SK-N-DZ (cell line): ENCODE measurements around the gene OAF.

Experiments
- DNase-seq: peaks from one replicate; pipeline ENCODE4 v3.0.0-alpha.2; 2015; ENCODE audit warnings: low spot score

OAF gene

GRCh38 chr11:120183701-120184141 lies 27.1 kb upstream of the OAF start:
- no peak for DNase-seq

- DNase-seq: no peak
Measured at GRCh38 chr11:120184371-120184945, 26.4 kb upstream of the OAF start.

- no peak for DNase-seq
Measured at GRCh38 chr11:120184946-120185705, 25.7 kb upstream of the OAF start.

- no peak for DNase-seq
Measured at GRCh38 chr11:120185706-120186455, 25.0 kb upstream of the OAF start.

- no peak for DNase-seq
Measured at GRCh38 chr11:120186456-120186773, 24.4 kb upstream of the OAF start.

GRCh38 chr11:120186774-120187591 lies 23.8 kb upstream of the OAF start:
- no peak for DNase-seq

GRCh38 chr11:120188371-120188770 lies 22.5 kb upstream of the OAF start:
- DNase-seq: no peak

GRCh38 chr11:120188811-120189455 lies 21.9 kb upstream of the OAF start:
- DNase-seq: no peak

GRCh38 chr11:120191058-120191457 lies 19.8 kb upstream of the OAF start:
- no peak for DNase-seq

- no peak for DNase-seq
Measured at GRCh38 chr11:120192831-120193625, 17.8 kb upstream of the OAF start.

GRCh38 chr11:120194166-120194565 lies 16.7 kb upstream of the OAF start:
- no peak for DNase-seq

GRCh38 chr11:120195601-120196320 lies 15.1 kb upstream of the OAF start:
- DNase-seq: peak; percentile 15

- DNase-seq: no peak
Measured at GRCh38 chr11:120196826-120197225, 14.0 kb upstream of the OAF start.

- DNase-seq: no peak
Measured at GRCh38 chr11:120197251-120197891, 13.5 kb upstream of the OAF start.

GRCh38 chr11:120197977-120198376 lies 12.9 kb upstream of the OAF start:
- no peak for DNase-seq

GRCh38 chr11:120198403-120198786 lies 12.4 kb upstream of the OAF start:
- DNase-seq: no peak

GRCh38 chr11:120198787-120199469 lies 11.9 kb upstream of the OAF start:
- DNase-seq: no peak

- DNase-seq: no peak
Measured at GRCh38 chr11:120199613-120200012, 11.2 kb upstream of the OAF start.

GRCh38 chr11:120200677-120201076 lies 10.2 kb upstream of the OAF start:
- no peak for DNase-seq
